HG02798 (cell line): ENCODE measurements around the gene TPRG1L.
"Not testable (repeated sequence)": the region's sequence is repeated elsewhere in the genome, so short reads cannot be mapped to it uniquely, and the experiment has no call there.

Experiments
- ATAC-seq: cut with Tn5 transposase; IDR thresholded peaks from one replicate; pipeline ENCODE4 v1.9.1; 2021; ENCODE audit warnings: mild to moderate bottlenecking; ENCODE audit not compliant: unreplicated experiment, poor library complexity

Gene TPRG1L

GRCh38 chr1:3607703-3608065 is 17.1 kb upstream of the TPRG1L start:
- no peak for ATAC-seq

GRCh38 chr1:3608154-3608553 is 16.7 kb upstream of the TPRG1L start:
- no peak for ATAC-seq

GRCh38 chr1:3609016-3609768 is 15.6 kb upstream of the TPRG1L start:
- ATAC-seq: no peak

- ATAC-seq: no peak
Measured at GRCh38 chr1:3609769-3610526, 14.9 kb upstream of the TPRG1L start.

- no peak for ATAC-seq
Measured at GRCh38 chr1:3610527-3611169, 14.2 kb upstream of the TPRG1L start.

GRCh38 chr1:3611170-3612019 is 13.4 kb upstream of the TPRG1L start, which contains the start of gene MEGF6:
Gene MEGF6 (minus strand): TSS chr1:3611508. CDS start chr1:3611268, 240 bp downstream.
- ATAC-seq: no peak

- no peak for ATAC-seq
Measured at GRCh38 chr1:3612123-3612522, 12.7 kb upstream of the TPRG1L start.

- ATAC-seq: no peak
Measured at GRCh38 chr1:3614755-3615742, 9.8 kb upstream of the TPRG1L start.

GRCh38 chr1:3616861-3617260 is 8.0 kb upstream of the TPRG1L start:
- ATAC-seq: no peak

GRCh38 chr1:3617806-3618345 is 6.9 kb upstream of the TPRG1L start:
- no peak for ATAC-seq

- ATAC-seq: no peak
Measured at GRCh38 chr1:3618531-3618880, 6.3 kb upstream of the TPRG1L start.

- ATAC-seq: no peak
Measured at GRCh38 chr1:3618881-3619671, 5.7 kb upstream of the TPRG1L start.

GRCh38 chr1:3620708-3621107 is 4.1 kb upstream of the TPRG1L start:
- no peak for ATAC-seq

GRCh38 chr1:3621151-3621671 is 3.6 kb upstream of the TPRG1L start:
- not testable (repeated sequence) for ATAC-seq

GRCh38 chr1:3622102-3622501 is 2.7 kb upstream of the TPRG1L start:
- ATAC-seq: not testable (repeated sequence)

- no peak for ATAC-seq
Measured at GRCh38 chr1:3623441-3624199, 1.2 kb upstream of the TPRG1L start.
